GM12872 (cell line): ENCODE results near the gene TRMT2A.

ENCODE experiments used
- CTCF ChIP-seq: IDR thresholded peaks from 3 replicates; pipeline ENCODE4 v1.5.1; 2011; ENCODE audit warnings: low read depth, mild to moderate bottlenecking, low read length, moderate library complexity; ENCODE audit not compliant: insufficient read depth

Gene TRMT2A

DNA sequence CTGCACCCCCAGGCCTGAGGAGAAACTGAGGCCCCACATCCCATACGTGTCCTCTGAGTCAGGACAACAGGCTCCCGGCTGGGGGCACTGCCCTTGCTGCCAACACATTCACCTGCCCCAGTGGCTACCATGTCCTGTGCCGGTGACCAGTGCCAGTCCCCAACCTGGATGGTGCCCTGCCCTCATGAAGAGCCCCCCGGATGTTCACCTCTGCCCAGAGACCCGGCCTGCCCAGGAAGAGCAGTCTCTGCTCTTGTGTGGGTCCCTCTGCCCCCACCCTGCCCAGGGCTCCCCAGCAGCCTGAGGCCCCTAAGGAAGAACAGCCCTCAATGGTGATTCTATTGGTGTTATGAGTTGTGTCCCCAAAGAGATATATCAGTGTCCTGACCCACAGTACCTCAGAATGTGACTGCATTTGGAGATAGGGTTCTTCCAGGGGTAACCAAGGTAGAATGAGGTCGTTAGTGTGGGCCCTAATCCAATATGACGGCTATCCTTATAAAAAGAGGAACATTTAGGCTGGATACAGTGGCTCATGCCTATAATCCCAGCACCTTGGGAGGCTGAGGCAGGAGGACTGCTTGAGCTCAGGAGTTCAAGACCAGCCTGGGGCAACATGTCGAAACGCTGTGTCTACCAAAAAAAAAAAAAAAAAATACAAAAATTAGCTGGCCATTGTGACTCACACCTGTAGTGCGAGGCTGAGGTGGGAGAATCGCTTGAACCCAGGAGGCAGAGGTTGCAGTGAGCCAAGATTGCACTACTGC is 50.2 kb downstream of the TRMT2A start:
- no peak for TF ChIP-seq CTCF

DNA sequence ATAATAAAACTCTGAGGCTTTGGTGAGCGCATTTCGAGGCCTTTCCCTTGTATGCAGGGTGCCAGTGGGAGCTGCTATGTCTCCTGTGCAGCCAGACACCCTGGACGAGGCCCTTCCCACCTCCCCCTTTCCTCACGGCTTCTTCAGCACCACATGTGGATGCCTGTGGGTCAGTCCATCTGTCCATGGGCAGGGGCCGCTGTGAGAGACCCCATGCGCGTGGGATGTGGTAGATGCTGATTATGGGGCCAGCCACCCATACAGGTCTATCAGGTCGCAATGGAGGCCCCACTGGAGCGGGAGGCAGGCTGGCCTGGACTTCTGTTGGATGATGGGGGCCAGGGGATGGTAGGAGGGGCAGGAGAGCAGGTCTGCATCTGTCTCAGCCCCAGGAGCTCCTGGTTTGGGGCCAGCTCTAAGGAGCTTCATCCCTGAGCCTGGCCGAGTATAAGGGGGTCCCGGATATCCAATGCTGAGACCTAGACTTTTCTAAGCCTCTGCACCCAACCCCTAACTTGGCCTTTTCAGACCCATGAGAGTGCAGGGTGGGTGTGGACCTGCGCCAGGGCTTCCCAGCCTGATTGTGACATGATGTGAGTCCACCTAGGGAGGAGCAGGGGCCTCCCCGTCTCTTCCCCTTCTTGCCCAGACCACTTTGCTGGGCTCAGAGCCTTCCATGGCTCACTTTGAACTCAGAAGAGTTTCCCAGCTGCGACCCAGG is 51.0 kb downstream of the TRMT2A start:
- TF ChIP-seq CTCF = no peak

- TF ChIP-seq CTCF = no peak
Observed at GRCh38 chr22:20064545-20065262, 52.3 kb downstream of the TRMT2A start.

GRCh38 chr22:20064140-20064480 is 52.9 kb downstream of the TRMT2A start:
- TF ChIP-seq CTCF = no peak

- TF ChIP-seq CTCF = no peak
Observed at GRCh38 chr22:20063271-20064139, 53.5 kb downstream of the TRMT2A start.

DNA sequence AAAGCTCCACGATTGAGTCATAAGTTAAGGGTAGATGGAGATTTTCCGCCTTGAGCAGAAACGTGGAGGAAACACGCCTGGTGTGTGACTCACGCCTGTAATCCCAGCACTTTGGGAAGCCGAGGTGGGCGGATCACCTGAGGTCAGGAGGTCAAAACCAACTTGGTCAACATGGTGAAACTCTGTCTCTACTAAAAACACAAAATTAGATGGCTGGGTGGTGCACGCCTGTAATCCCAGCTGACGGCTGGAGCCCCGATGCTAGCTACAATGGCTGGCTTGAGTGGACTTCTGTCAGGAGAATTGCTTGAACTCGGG is 54.3 kb downstream of the TRMT2A start:
- TF ChIP-seq CTCF = no peak
